ENCODE results near the gene C19orf38. TPM values are rescaled to one million over a fixed set of nuclear protein-coding genes. Genes with fewer than 3 reads are reported as not detected.

The C19orf38 gene
- total RNA-seq, 2 donors from 2014 or later, result 2.4 to 3.5 TPM

- Histone ChIP-seq H3K27me3 (replicated peaks; ENCODE audit: insufficient read depth) (no peaks in the 10 kb centered on the region), H3K27ac (no peak overlapping the region), H3K4me1 (ENCODE audit: control insufficient read depth in 1 of 2, low read depth in 2 of 2) (no peaks in the 10 kb centered on the region), H3K9me3 (no peaks in the 10 kb centered on the region), H3K4me3 (no peak overlapping the region), H3K36me3 (peaks cover 46% of the 10 kb centered on the region)
- no peak for TF ChIP-seq CTCF (IDR thresholded peaks at IDR 0.05)
- DNase-seq (ENCODE audit: low spot score) (no peak), ATAC-seq (ENCODE audit: insufficient number of reproducible peaks, low FRiP score, low read depth) (no peak)
Observed at GRCh38 chr19:10908380-10908960, 60.3 kb downstream of the C19orf38 start.

- no peak overlapping the region for H3K4me3 ChIP-seq
- H3K4me1 ChIP-seq (ENCODE audit: control insufficient read depth in 1 of 2, low read depth in 2 of 2), result no peaks in the 10 kb centered on the region
- no peaks in the 10 kb centered on the region for H3K9me3 ChIP-seq
- no peak for TF ChIP-seq CTCF (IDR thresholded peaks at IDR 0.05)
- peaks cover 58% of the 10 kb centered on the region for H3K36me3 ChIP-seq
- ATAC-seq (ENCODE audit: insufficient number of reproducible peaks, low FRiP score, low read depth) (no peak), DNase-seq (ENCODE audit: low spot score) (no peak)
- H3K27me3 ChIP-seq (replicated peaks; ENCODE audit: insufficient read depth), result no peaks in the 10 kb centered on the region
- no peak overlapping the region for H3K27ac ChIP-seq
Observed at GRCh38 chr19:10911579-10912363, 63.6 kb downstream of the C19orf38 start.

GRCh38 chr19:10912619-10913018, 64.4 kb downstream of the C19orf38 start:
- no peak for ATAC-seq (ENCODE audit: insufficient number of reproducible peaks, low FRiP score, low read depth)
- H3K27ac ChIP-seq, result no peak overlapping the region
- no peaks in the 10 kb centered on the region for H3K4me1 ChIP-seq (ENCODE audit: control insufficient read depth in 1 of 2, low read depth in 2 of 2)
- H3K4me3 ChIP-seq, result no peak overlapping the region
- no peaks in the 10 kb centered on the region for H3K27me3 ChIP-seq (replicated peaks; ENCODE audit: insufficient read depth)
- no peaks in the 10 kb centered on the region for H3K9me3 ChIP-seq
- DNase-seq (ENCODE audit: low spot score), result no peak
- no peak for TF ChIP-seq CTCF (IDR thresholded peaks at IDR 0.05)
- peaks cover 58% of the 10 kb centered on the region for H3K36me3 ChIP-seq

- Histone ChIP-seq H3K9me3 (no peaks in the 10 kb centered on the region), H3K4me3 (no peak overlapping the region), H3K36me3 (peaks cover 47% of the 10 kb centered on the region), H3K4me1 (ENCODE audit: control insufficient read depth in 1 of 2, low read depth in 2 of 2) (no peaks in the 10 kb centered on the region), H3K27ac (no peak overlapping the region), H3K27me3 (replicated peaks; ENCODE audit: insufficient read depth) (no peaks in the 10 kb centered on the region)
- no peak for ATAC-seq (ENCODE audit: insufficient number of reproducible peaks, low FRiP score, low read depth)
- no peak for DNase-seq (ENCODE audit: low spot score)
- no peak for TF ChIP-seq CTCF (IDR thresholded peaks at IDR 0.05)
Observed at GRCh38 chr19:10913716-10914340, 65.6 kb downstream of the C19orf38 start.
